Urothelium cell line (cell line): ENCODE measurements around the gene BMPER.

Experiments used
- DNase-seq: peaks from one replicate; pipeline ENCODE4 v3.0.0; 2011; ENCODE audit warnings: low spot score, mixed read lengths
- FAIRE-seq: peaks from 2 replicates; lab custom pipeline; 2011; peaks lifted over from hg19 to GRCh38; lab: Jason Lieb, UNC

The BMPER gene

GRCh38 chr7:33887266-33887975 lies 17.9 kb upstream of the BMPER start:
- FAIRE-seq (peak; percentile 13), DNase-seq (no peak)

GRCh38 chr7:33888166-33888565 lies 17.2 kb upstream of the BMPER start:
- DNase-seq: no peak
- no peak for FAIRE-seq

DNA sequence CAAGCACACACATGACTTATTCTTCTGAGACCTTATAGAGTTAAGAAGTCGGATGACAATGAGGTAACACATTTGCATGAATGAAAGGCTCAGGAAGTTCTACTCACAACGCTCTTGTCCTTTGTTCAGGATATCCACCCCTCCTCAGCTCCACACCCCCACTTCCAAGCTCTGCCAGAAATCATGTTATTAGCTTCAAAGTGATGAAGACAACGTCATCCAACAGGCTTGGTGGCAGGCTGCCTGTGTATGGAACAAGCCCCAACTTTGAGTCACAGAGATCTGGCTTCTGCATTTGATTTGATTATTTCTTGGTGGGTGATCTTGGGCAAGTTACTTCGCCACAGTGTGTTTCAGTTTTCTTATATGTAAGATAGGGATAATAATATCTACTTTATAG lies 12.4 kb upstream of the BMPER start:
- no peak for DNase-seq
- no peak for FAIRE-seq

DNA sequence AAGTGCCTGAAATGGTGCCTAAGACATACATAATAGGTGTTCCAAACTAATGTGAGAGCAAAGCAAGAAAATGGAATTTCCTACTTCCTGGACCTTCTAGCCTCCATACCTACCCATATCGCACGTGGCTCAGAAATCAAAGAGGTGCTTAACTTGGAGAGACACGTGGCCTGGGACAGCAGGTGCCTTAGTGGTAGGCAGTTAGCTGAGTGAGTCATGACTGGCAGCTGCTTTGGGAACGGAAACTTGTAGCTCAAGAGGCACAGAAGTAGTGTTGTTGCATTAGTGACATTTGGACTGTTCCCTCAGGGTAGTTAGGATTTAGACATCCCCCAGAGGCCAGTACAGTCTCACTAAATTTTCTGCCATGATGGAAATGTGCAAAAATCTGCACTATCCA lies 12.0 kb upstream of the BMPER start:
- FAIRE-seq (no peak), DNase-seq (no peak)

GRCh38 chr7:33895025-33895804 lies 10.1 kb upstream of the BMPER start:
- FAIRE-seq: peak; percentile 44

DNA sequence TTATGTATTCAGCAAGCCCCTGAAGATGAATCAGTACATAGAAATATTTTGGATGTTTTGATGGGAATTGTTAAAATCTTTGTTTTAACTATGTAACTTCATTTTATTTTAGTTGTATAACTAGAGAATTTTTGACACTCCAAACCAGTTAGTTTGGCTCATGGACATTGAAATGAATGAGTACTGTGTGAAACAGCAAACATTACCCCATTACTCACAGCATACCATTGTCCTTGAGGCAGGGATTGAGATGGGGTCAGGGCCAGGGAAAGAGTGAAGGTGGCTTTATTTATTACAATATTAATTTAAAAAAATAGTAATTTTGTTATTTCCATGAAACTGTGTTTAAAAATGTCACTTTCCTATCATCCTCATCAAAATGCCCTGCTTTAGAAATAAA lies 4.8 kb upstream of the BMPER start:
- DNase-seq (no peak), FAIRE-seq (no peak)

More at GRCh38 chr7:33895025-33895804, 10.1 kb upstream of the BMPER start:
- DNase-seq: peak; percentile 87

- FAIRE-seq: no peak
- DNase-seq: no peak
Measured at GRCh38 chr7:33901199-33901598, 4.1 kb upstream of the BMPER start.

DNA sequence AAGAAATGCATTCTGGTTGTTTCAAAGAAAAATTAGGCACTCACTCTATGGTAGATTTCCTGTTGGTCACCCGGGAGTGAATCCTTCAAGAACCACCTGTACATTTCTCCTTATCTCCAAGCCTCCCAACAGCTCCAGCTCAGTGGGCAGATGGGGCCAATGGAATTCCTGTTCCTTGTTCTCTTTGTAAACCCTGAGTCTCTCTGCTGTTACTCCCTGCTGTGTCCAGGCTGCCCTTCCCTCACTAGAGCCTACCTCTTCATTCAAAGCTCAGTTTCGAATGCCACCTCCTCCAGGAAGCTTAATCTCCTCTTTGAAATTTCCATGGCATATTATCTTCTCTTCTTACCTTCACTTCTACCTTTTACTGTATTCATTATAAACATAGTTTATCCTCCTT lies 3.5 kb upstream of the BMPER start:
- FAIRE-seq (no peak), DNase-seq (no peak)

GRCh38 chr7:33902746-33903145 lies 2.6 kb upstream of the BMPER start:
- DNase-seq (no peak), FAIRE-seq (no peak)

DNA sequence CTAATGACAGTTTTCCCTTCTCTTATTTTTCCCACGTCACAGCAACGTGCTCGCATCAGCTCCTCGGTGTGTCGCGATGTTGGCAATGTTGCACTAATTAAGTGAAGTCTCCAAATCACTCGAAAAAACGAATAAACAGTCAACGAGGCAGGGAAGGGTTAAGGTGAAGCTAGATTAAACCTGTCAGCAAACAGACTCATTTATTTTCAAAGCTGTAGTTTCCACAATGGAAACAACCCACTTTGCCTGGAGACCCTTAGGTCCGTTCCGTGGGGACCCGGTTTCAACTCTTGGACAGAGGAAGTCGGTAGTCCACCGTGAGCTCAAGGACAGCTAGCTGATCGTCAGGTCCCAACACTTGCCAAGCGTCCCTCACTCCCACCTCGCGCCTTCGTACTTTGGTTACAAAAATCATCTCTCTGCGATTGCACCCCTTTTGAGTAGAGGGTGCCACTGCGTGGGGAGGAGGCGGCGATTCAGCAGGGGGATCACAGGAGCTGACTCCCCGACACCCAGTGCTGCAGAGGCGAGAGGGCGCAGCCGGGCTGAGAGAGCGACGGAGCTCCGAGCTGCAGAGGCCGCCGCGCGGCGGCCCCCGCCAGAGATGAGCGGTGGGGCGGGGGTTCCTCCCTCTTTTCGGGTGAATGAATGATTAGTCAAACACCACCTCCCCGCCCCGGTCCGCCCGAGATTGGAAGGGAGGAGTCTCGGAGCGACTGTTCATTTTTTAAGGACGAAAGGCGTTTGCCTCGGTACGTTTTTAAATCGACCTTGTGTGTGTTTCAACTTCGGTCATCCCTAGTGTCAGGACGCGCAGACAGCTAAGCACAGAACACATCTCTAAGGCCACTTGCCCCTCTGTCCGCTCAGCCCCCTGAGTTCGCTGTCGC lies 1.3 kb upstream of the BMPER start:
- DNase-seq (peak; percentile 41), FAIRE-seq (peak; percentile 68)

DNA sequence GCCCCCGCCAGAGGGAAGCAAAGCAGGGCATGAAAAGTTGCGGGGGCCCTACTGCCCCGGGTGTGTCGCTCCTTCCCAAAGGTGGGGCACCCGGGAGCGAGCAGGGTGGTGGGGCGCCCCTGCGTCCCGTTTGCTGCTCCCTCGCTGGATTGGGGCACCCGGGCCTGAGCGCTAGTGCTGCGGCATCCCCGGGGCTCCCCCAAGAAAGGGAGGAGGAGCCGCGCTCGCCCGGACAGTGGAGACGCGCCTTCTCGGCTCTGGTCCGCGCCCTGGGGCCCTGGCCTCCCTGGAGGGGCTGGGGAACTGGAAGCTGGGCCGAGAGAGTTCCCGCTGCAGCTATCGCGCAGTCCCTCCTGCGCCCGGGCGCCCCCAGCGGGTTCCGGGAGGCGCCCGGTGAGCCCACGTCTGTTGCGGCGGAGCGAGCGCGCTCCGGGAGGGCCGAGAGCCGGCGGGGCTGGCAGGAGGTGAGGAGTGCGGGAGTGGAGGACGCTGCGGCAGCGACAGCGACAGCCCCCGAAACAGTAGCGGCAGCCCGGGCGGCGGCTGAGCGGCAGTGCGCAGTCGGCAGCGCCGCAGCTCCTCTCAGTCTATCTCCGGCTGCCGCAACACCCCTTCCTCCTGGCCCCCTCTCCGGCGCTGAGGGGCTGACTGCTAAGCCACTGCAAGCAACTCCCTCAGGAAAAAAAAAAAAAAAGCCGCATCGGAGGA lies 504 bp upstream of the BMPER start:
- DNase-seq (peak; percentile 66), FAIRE-seq (peak; percentile 81)

DNA sequence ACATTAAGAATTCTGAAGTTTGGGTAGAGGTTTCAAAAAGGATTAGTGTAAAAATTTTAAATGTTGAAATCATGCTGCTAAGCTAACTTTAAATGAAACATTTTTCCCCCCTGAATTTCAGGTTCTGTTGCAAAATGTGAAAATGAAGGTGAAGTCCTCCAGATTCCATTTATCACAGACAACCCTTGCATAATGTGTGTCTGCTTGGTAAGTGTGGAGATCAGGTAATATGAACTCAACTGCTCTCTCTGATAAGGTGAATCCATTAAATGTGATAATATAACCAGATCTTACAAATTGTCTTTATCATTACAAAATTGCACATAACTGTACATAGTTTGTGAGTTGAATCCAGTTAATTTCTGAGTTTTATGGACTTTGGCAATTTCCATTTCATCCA lies 1.4 kb downstream of the BMPER start:
- FAIRE-seq (no peak), DNase-seq (no peak)

DNA sequence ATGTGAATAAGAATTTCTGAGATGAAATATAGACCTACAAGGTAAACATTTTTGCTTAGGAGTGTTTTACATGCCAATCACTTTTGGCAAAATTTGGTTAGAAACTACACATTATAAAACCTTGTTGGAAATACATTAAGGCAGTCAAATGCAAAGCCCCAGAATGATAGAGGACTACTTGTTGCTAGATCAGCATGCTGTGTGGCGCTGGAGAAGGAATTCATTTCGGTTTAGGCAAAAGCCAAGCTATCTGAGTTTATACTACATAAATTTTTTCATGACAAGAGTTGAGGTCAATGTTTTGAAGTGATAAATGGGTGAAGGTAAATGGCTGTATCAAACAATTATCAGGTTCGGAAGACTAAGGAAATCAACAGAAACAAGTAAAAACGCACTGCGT lies 2.3 kb downstream of the BMPER start:
- DNase-seq: no peak
- FAIRE-seq: no peak

DNA sequence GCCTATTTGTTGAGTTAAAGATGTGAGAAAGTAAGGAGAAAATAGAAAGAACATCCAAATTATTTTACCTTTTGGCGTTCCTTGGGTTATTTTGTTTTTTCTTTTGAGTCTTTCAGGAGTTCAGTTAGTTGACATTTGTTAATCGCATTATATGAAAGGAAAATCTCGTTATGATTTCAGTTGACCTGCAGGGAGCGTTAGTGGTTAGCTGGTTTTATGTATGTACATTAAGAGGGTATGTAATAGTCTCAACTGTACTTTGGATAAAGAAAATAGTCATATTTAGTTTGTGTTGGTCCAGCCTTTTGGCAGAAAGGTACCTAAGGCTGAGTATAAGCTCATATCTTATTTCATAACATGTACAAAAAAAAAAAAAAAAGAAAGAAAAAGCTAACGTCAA lies 4.0 kb downstream of the BMPER start:
- FAIRE-seq: no peak
- no peak for DNase-seq

- DNase-seq (no peak), FAIRE-seq (no peak)
Measured at GRCh38 chr7:33909755-33910154, 4.4 kb downstream of the BMPER start.

DNA sequence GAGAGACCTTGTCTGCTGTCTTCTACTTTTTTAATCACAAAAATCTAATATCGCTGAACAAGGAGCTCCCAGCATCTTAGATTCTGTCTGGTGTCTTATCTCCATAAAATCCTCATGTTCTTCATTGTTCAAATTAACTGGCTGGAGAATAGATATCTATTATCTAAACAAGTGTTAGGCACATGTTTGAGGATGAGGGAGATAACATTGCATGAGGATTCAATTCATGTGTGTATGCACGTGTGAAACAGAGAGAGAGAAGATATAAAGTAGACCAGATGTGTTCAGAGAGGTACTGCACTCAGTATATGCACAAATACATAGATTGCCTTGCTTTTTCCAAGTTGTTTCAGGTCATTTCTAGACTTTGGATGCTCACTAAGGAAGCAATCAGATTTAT lies 5.4 kb downstream of the BMPER start:
- no peak for FAIRE-seq
- no peak for DNase-seq

DNA sequence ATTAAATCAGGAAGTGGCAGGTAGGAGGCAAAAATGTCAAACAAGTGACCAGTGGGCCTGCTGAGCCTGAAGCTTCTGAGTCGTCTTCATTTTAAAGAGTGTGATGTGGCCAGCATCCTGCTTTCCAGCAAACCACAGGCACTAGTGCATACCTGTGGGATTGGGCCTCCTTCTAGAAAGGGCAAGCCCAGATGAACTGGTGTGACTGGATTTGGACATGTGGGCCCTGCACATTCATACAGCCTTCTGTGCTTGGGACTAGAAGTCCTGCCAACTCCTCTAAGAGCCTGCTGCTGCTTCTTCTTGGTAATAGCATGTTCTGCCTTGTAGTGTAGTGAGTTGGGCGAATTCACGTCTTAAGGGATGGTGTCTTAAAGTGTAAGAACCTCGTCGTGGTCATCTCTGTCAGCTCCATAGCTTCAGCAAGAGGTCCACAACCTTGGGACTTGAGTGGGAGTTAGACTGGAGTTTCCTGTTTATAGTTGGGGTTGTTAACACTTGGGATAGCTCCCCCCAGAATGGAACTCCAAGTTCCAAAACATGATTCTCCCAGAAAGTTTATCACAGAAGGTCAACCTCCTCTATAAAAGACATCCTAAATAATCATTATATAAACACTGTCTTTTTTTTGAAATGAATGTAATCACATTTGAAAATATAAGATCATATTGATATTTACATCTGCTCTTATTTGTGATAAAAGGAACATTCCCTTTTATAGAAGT lies 11.2 kb downstream of the BMPER start:
- DNase-seq (no peak), FAIRE-seq (no peak)

- FAIRE-seq (no peak), DNase-seq (no peak)
Measured at GRCh38 chr7:33917661-33918060, 12.3 kb downstream of the BMPER start.

- FAIRE-seq (no peak), DNase-seq (no peak)
Measured at GRCh38 chr7:33918438-33919143, 13.3 kb downstream of the BMPER start.

DNA sequence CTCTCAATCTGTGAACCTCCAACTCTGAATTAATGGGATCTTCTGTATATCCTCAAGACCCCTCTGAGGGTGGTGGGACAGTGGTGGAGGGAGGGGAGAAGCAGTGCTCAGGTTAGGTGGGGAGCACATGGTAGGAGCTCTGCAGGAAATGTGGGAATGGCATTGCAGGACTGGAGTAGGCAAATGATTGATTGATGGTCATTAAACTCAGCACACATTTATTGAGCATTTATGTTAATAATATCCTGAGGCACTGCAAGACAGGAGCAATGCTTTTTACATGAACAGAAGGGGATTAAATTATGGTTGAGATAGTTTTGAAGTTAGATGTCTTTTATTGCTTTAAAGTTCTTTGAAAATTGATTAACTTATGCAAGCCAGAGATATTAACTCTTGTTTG lies 14.1 kb downstream of the BMPER start:
- no peak for DNase-seq
- FAIRE-seq: peak; percentile 30
